Activated T-cell treated with anti-CD3 and anti-CD28 coated beads, Interleukin-2, amount 50 U/mL, for 1 hour (primary cell): ENCODE data around the gene CUL3.
"Not testable (repeated sequence)": the region's sequence is repeated elsewhere in the genome, so short reads cannot be mapped to it uniquely, and the experiment has no call there.

Experiments used
- DNase-seq: peaks from one replicate; pipeline ENCODE4 v3.0.0-alpha.2; 2020

CUL3 gene

DNA sequence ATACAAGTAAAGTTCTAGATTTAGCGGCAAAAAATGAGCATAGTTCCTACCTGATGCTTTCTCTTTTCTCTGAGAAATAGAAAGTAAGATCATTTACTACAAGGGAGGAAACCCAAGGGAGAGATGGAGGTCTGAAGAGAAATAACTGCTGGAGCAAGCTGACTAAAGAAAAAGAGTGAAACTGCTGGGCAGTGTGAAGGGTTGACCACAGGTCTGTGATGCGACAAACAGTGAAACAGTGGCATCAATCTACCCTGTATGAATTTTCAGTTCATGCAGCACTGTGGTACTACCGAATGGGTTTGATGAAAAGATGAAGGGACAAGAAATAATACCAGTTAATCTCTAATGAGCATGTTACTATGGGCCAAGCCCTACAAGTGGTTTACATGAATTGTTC, 52.2 kb downstream of the CUL3 start:
- no peak for DNase-seq

DNA sequence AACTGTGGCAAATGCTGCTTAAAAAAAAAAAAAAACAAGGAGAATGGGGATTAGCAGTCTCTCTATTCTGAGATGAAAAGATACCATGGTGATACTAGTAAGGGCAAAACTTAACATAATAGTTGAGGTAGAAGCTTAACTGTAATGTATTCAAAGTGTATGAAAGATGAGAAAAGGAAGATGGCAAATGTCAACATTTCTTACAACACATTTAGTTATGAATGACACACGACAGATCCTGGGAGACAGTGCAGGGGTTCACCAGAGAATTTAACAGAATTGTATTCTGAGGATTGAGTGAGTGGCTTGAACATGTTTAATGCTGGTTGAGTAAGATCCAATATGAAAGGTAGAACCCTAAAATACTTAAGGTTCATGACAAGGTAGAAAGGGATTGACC, 52.7 kb downstream of the CUL3 start:
- no peak for DNase-seq

DNA sequence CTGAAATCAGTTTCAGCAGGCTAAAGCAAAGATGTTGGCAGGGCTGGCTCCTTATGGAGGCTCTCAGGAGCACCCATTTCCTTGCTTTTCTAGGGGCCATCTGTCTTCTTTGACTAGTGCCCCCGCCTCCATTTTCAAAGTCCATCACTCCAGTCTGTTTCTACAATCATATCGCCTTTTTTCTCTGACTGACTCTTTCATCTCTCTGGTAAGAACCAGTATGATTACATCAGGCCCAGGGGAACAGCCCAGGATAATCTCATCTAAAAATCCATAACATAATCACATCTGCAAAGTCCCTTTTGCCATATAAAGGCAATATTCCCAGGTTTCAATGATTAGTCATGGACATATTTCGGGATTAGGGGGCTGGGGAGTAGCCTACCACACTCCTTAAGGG, 57.0 kb downstream of the CUL3 start:
- no peak for DNase-seq

DNA sequence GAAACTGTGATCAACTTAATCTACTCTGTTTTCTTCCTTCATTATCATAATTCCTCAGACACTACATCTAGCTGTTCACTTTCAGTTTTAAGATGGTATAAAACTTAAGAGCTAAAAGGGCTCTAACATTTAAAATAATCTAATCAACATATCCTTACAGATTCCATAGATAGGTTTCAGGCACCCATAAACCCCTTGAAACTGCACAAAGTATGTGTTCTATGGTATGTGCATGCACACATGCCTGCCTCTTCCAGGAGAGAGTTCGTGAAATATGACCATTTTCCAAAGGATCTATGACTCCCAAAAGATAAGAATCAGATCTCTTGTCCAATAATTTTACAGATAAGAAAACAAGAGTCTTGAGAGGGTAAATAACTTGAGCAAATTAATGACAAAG, 59.4 kb downstream of the CUL3 start:
- no peak for DNase-seq

DNA sequence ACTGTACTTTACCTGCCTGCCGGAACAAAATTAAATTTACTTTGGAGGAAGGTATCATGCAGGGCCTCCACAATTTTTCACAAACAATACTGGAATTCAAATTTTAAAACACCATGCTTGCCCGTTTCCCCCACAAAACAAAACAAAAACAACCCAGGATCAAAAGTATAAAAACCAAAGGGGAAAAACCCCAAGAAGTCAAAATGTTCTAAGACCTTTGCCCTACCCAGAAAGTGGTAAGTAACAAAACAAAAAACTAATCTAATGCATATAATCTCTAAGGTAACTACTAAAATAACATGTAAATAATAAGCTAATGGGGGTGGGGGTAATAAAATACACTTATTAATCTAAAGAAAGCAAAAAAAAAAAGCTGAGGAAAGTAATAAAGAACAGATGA, 60.5 kb downstream of the CUL3 start:
- DNase-seq = no peak

DNA sequence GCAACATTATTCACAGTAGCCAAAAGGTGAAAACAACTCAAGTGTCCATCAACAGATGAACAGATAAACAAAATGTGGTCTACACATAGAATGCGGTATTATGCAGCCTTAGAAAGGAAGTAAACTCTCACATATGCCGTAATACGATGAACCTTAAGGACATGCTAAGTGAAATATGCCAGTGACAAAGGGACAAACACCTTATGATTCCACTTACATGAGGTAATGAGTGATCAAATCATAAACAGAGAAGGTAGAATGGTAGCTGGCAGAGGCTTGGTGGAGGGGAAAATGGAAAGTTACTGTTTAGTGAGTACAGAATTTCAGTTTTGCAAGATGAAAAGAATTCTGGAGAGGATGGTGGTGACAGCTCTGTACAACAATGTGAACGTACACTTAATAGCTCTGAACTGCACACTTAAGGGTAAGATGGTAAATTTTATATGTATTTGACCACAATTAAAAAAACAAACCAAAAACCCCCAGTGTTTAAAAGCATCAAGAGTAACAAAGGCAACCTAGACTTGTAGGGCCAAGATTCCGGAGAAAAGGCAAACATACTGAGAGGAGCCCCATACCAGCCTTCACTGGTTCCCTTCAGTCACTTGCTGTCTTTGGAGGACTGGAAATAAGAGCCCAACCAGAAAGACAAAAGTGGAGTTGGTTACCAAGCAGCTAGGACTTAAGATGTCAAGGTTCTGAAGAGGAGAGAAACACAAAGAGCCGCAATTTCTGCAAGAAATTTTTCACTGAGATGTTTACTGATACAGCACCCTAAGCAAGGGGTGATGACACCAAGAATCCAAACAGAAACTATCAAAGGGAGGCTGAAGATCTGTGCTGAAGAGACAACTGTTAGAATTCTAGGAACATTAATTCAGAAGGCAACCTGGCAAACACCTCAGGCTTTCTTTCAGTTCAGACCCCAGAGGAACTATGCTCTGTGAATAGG, 61.3 kb downstream of the CUL3 start:
- DNase-seq = no peak

DNA sequence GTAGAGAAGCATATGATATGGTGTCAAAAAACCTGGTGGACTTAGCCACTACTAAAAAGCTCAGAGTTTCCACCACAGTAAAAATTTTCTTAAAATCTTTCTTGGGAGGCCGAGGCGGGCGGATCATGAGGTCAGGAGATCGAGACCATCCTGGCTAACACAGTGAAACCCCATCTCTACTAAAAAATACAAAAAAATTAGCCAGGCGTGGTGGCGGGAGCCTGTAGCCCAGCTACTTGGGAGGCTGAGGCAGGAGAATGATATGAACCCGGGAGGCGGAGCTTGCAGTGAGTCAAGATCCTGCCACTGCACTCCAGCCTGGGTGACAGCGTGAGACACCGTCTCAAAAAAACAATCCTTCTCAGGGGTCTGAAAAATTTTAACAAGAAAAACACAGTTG, 62.7 kb downstream of the CUL3 start:
- DNase-seq = not testable (repeated sequence)

DNA sequence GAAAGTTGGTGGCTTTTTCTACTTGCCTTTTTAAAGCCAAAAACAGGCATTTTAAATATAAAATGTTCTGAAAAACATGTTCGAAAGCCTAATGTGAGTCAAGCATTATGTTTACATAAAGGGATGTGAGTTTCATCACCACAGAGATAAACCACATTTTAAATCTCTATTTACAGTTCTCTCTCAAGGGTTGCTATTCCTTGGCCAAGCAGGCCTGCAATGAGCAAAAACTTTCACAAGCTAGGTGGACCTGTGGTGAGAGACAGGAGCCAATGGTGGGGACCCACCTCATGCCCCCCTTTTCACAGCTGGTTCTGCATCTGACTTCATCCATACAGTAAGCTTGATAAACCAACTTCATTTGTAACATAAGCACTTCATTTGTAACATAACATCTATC, 65.1 kb downstream of the CUL3 start:
- no peak for DNase-seq

DNA sequence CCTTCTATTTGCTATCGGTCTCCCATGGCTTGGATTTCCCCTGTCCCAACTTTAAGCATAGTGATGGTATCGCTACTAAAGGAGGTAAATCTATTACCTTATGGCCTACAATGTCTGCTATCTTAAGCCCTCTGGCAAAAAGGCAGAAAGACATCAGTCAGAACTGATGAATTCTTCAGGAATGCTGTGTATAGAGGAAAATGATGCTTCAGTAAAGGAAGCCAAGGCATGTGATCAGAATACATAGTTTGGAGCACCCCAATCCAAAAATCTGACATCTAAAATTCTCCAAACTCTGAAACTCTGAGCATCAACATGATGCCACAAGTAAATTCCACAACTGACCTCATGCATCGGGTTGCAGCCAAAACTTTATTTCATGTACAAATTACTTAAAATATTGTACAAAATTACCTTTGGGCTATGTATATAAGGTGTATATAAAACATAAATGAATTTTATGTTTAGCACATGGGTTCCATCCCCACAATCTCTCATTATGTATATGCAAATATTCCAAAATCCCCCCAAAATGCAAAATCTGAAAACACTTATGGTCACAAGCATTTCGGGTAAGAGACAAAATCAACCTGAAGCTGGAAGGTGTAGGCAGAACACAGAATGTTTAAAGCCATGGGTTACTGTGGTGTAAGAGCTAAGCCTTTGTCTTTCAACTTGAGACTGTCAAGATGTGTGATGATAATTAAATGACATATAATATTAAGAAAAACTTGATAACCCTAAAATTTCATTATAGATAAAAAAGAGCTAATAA, 66.2 kb downstream of the CUL3 start:
- DNase-seq = no peak

DNA sequence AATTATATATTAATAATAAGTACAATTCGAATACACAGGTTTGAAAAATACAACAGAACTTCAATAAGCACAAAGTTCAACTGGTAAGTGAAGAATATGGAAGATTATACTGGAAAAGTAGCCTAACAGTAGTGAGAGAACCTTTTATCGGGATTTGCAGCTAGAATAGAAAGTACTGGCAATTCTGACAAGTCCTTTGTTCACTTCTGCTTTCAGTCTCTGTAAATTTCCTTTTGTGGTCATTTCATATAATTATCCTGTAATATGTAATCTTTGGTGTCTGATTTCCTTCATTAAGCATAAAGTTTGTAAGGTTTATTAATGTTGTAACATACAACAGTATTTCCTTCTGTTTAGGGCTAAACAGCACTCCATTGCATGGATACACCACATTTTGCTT, 67.2 kb downstream of the CUL3 start:
- DNase-seq = no peak

DNA sequence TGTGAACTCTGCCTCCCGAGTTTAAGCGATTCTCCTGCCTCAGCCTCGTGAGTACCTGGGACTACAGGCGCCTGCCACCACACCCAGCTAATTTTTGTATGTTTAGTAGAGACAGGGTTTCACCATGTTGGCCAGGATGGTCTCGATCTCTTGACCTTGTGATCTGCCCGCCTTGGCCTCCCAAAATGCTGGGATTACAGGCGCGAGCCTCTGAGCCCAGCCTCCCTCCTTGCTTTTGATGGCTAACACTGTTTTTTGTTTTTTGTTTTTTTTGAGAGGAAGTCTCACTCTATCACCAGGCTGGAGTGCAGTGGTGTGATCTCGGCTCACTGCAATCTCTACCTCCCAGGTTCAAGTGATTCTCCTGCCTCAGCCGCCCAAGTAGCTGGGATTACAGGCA, 68.8 kb downstream of the CUL3 start:
- DNase-seq = not testable (repeated sequence)

DNA sequence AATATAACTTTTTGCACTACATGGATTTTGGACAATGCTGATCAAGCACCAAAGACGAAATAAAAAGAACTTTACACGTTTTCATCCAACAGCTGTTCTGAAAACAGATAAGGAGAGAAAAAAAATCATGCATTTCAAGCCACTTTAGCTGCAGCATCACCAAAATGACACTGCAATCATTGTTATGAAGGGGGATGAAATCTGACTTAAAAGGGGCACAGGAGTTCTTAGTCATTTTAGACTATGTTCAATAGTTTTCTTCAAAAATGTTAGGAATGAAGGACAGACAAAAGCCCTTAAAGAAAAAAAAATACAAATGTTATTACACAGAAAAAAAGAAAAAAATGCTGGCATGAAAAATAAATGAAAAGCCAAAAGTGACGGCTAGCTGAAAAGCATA, 71.2 kb downstream of the CUL3 start:
- no peak for DNase-seq

DNA sequence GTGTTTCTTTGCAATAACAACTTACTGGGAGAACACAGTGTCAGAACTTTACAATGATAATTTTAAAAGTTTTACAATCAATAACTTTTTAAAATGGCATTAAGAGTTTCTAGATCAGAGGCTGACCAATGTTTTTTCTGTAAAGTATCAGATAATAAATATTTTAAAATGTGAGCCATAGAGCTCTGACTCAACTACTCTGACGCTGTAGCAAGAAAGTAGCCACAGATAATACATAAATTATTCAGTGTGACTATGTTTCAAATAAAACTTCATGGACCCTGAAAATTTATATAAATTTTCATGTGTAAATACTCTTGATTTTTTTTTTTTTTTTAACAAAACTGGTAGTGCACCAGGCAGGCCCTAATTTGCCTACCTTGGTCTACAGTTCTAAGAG, 77.4 kb downstream of the CUL3 start:
- no peak for DNase-seq

DNA sequence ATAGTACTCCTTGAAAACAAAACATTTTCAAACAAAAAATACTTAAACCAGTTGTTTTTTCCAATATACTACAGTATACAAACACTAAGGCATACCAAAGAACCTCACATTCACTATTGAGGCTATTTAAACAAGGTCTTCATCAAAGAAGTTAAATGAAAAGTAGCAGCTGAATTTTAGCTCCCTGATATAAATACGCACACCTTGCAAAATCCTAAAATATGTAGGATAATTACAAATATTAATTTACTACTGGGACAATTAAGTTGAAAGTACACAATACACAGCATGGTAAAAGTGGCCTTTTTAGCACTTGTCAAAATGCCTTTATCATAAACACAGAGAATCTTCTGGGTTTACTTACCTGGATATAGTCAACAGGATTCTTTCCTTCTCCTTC, 78.7 kb downstream of the CUL3 start:
- DNase-seq = no peak

DNA sequence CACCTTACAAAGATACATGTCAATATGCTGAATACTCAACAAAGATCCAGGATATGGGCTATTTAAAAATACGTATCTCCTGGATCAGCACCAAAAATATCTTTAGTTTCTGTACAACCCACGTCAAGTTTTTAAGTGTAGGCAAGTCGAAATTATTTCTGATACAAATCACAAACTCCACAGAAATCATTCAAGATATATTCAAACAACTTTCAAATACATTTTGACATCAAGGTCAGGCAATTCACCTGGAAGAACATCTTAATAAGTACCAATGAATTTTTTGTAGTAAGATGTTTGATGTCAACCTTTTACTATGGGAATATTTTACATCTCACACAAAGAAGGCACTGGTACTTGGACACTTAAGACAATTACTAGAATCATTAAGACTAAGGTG, 86.2 kb downstream of the CUL3 start:
- no peak for DNase-seq

DNA sequence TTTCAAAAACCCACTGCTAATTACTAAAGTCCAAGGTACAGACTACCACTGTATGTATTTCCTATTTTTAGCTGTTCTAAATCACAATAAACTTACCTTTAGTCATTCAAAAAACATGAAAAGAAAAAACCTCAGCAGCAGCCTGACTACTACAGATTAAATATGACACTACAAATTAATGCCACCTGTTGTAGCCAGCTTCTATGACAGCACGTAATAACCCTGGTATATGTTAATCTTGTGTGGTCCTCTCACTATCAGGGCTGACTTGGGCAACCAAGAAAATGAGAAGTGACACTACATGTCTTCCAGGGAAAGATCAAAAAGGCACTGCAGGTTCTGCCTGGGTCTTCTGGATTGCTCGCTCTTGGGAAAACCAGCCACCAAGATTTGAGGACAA, 92.6 kb downstream of the CUL3 start:
- no peak for DNase-seq

DNA sequence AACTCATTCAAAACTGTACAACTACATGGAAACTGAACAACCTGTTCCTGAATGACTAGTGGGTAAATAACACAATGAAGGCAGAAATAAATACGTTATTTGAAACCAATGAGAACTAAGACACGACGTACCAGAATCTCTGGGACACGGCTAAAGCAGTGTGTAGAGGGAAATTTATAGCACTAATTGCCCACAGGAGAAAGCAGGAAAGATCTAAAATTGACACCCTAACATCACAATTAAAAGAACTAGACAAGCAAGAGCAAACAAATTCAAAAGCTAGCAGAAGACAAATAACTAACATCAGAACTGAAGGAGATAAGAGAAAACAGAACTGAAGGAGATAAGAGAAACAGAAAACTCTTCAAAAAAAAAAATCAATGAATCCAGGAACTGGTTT, 97.2 kb downstream of the CUL3 start:
- not testable (repeated sequence) for DNase-seq

DNA sequence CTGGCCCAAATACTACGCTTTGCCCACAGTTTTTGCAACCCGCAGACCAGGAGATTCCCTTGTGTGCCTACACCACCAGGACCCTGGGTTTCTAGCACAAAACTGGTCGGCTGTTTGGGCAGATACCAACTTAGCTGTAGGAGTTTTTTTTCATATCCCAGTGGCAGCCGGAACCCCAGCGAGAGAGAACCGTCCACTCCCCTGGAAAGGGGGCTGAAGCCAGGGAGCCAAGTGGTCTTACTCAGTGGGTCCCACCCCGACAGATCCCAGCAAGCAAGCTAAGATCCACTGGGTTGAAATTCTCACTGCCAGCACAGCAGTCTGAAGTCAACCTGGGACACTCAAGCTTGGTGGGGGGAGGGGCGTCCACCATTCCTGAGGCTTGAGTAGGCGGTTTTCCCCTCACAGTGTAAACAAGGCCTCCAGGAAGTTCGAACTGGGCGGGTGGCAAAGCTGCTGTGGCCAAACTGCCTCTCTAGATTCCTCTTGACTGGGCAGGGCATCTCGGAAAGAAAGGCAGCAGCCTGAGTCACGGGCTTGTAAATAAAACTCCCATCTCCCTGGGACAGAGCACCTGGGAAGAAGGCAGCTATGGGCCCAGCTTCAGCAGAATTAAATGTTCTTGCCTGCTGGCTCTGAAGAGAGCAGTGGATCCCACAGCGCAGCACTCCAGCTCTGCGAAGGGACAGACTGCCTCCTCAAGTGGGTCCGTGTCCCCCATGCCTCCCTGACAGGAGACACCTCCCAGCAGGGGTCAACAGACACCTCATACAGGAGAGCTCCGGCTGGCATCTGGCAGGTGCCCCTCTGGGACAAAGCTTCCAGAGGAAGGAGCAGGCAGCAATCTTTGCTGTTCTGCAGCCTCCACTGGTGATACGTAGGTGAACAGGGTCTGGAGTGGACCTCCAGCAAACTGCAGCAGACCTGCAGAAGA, 99.8 kb downstream of the CUL3 start:
- not testable (repeated sequence) for DNase-seq

DNA sequence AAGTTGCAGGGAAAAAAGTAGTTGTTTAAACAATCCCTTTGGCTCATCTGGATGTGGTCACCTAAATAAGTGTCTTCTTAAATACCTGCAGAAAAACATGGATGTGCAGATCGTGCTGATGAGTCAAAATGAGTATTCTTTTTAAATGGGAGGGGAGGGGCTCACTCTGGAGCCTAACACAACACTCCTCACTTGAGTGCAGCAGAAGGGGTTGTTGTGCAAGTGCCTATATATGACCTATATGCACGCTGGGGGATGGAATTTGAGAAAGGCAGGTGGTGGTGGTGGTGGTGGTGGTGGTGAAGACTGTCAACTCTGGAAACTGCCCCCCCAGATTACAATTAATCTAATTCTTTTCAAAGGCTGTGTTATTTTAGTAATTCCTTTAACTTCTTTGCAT, 105.3 kb downstream of the CUL3 start:
- DNase-seq = no peak

DNA sequence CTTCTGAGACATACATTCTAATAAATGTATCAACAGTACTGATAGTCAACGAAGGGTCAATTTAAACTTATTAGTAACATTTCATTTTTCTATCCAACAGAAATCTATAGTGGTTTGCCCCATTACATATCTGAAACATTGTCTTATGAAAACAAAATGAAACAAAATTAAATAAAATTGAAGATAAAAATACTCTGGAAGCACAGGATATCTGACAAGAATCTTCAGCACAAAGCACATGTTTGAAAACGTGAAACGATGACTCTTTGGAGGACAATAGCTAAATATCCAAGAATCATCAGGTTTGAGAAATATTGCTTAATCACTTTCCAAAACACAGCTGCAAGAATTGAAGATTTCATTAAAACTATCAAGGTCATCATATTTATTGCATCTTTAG, 112.3 kb downstream of the CUL3 start:
- DNase-seq = no peak

DNA sequence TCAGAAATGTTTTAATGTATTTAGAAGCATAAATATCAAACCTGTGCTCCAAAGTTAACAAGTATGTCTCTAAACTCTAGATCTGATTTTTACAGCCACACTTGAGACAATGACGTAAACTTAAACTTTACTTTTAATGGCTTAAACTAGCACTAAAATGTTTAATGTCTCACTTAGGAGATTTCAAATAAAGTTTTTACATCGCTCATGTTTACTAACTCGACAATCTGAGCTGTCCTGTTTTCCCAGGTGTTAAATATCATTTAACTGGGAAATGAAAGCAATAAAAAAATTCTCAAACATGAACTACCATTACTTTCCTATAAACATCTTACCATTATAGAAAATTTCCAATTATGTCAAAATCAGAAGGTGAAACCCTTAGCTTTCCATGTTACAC, 113.0 kb downstream of the CUL3 start:
- no peak for DNase-seq

DNA sequence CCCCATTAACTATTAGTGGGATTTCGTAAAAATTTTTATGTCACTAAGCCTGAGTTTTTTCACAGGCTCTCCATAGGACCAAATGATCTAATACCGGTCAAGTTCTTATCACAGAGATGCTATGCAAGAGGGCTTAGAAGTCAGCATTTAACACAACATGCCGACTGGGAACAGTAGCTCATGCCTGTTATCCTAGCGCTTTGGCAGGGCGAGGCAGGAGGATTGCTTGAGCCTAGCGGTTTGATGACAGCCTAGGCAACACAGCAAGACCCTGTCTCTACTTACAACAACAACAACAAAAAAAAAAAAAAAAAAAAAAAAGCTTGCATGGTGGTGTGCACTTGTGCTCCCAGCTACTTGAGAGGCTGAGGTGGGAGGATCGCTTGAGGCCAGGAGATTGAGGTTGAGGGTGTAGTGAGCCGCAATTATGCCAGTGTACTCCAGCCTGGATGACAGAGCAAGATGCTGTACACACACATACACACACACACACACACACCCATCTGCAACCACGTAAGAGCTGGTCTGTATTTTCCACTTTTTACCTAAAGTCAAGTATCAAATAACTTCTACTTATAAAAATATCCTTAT, 115.7 kb downstream of the CUL3 start:
- DNase-seq = no peak
